ENCODE data around the gene SLC2A9.

- no peak for TF ChIP-seq CTCF (IDR thresholded peaks at IDR 0.05)
- TF ChIP-seq POLR2A (IDR thresholded peaks at IDR 0.05; ENCODE audit: low read depth): no peak
- TF ChIP-seq EP300 (IDR thresholded peaks at IDR 0.05): no peak
Measured at GRCh38 chr4:9927341-9928007, 93.8 kb downstream of the SLC2A9 start.
